HG03103 (cell line): ENCODE results near the gene DMBT1.

Source experiments
- ATAC-seq: cut with Tn5 transposase; IDR thresholded peaks from one replicate; pipeline ENCODE4 v1.9.1; 2021; ENCODE audit warnings: low read depth; ENCODE audit not compliant: unreplicated experiment

Gene DMBT1

DNA sequence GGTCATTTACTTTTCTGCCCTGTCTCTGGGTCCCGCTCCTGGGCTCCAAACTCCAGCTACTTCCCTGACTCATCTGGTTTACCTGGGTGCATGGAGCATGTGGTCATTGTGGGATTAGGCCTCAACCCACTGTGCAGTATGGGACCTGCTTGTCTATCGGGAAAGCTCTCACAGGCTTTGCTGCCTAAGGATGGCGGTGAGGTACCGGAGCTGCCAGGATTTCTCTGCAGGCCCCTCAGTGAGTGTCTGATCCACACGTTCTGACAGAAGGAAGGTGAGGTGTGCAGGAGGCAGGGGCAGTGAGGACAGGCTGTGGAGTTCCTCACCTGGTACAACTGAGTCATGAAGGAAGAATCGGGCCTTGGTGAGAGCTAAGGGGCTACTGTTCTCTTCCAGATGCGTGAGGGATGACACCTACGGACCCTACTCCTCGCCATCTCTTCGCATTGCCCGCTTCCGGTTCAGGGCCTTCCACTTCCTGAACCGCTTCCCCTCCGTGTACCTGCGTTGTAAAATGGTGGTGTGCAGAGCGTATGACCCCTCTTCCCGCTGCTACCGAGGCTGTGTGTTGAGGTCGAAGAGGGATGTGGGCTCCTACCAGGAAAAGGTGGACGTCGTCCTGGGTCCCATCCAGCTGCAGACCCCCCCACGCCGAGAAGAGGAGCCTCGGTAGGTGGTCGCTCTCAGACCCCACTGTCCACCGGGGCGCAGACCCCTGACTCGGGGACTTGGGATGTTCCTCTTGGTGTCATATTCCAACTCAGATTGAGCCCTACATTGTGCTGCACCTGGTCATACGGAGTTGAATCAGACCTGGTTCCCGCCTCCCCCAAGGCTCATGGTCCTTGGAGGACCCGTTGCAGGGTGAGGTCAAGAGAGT lies 82.4 kb downstream of the DMBT1 start:
- ATAC-seq = no peak

DNA sequence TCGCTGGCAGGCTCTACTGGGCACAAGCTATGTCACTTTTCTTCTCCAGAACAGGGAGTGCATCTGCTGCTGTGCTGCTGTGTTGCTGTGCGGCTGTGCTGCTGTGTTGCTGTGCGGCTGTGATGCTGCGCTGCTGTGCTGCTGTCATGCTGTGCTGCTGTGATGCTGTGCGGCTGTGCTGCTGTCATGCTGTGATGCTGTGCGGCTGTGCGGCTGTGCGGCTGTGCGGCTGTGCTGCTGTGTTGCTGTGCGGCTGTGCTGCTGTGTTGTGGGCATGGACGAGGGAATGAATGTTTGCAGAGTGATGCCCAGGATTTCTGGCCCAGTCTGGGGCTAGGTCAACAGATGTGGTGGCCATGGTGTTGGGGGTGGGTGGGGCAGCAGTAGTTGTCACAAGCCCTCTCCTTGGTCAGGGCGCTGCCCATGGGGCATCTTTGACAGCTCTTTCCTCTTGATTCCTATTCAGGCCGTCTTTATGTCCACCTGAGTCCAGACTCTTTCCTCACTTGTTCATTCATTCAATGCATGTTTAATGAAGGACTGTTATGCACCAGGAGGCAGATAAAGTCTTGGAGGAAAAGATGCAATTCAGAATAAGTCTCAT lies 83.5 kb downstream of the DMBT1 start:
- ATAC-seq = no peak

DNA sequence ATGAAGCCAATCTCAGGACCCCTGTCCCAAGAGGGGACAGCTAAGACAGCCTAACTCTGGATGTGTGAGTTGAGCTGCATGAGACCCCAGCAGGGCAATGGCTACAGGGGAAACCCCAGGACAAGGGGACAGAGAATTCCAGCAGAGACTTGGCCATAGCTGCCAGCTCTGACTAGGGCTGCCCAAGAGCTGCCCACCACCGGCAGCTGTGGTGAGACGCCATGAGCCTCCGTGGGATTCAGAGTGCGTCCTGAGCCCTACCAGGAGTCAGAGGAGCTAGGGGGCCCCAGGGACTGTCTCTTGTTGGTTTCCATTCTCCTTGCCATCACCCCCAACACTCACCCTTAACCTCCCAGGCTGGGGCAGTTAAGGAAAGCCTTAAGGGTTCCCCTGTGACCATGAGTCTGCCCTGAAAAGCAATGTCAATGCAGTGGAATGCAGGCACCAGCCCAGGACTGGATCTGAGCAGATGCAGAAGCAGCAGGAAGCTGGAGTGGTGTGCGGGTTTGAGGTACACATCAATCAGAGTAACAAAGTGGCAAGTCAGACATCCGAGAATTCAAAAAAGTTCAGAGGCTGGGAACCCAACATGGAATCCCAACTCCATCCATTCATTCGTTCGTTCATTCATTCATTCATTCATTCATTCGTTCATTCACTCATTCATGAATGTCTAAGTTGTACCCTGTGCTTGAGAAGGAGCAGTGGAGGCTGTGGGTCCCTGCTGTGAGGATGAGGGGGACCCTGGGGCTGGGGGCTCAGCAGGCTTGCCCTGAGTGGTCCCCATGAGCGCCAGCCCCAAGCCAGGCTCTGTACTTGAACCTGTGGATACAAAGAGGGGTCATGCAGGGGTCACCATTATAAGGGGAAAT lies 86.2 kb downstream of the DMBT1 start:
- ATAC-seq = no peak

DNA sequence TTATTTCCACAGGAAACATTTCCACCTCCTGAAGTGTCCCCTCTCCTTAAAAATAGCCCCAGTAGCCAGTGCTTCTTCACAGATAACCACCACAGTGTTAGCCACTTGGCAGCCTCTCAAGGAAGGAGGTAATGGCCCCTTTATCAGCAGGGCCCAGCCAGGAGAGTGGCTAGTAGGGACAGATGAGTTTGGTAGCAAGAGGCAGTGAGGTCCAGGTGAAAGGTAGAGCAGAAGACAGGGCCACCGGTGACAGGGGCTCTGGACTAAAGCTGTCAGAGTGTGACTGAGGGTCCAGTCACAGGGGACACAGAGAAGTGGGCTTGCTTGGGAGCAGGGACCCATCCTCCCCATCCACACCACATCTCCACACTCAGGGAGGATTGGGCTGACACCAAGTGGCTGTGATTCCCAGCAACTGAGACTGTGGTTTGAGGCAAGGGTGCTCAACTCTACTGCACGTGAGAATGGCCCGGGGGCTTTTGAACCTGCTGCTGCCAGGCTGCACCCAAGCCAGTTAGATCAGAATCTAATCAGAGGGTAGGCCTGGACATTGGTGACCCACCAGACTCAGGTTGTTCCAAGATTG lies 86.9 kb downstream of the DMBT1 start:
- no peak for ATAC-seq

DNA sequence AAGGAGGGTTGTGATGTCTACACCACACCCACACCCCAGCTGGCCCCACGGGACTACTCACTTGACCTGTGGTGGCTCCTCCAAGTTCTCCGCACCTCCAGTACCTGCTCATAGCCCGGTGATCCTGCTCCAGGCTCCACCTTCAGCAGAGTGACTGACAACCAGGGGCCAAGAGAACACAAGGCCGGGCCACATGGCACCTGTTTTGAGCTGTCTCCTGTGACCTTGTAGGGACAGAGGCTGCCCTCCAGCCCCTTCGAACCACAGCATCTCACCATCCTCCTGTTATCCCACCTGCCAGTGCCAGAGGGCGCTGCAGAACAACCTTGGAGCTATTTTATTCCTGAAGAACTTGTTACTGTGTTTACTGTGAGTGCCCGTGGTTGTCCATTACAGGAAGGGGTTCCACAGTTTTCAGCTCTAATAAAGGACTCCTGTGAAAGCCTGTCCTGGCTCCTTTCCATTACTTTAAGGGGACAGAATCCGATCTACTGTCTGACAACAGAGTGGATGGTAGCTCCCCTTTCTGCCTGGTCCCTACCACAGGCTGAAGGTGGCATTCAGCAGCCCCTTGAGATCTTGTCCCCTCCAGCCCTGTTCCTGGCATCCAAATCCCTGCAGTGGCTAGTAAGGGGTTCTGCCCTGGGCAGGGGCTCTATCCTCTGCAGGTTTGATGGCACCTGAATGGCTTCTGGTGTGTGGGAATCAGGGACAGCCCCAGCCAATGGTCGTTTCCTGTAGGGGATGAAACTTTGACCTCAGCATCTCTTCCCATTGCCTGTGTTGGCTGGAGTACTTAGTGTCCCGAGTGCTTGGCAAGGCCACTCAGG lies 88.3 kb downstream of the DMBT1 start:
- no peak for ATAC-seq

DNA sequence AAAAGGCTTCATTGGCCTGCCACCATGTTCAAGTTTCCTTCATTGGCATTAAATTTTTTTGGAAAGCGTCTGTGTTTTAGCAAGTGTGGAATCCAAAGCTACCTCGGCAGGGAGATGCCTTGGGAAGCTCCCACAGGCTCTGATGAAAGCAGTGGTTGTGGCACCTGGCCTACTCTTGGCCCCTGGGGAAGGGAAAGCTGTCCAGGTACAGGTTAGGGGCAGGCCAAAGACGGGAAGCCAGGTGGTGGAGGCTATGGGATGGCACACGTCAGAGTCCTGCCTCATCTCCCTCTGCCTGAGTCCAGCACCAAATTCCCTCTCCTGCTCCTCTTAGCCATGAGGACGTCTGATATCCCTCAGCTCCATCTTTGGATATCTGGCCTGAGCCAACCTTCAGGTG lies 89.3 kb downstream of the DMBT1 start:
- no peak for ATAC-seq

DNA sequence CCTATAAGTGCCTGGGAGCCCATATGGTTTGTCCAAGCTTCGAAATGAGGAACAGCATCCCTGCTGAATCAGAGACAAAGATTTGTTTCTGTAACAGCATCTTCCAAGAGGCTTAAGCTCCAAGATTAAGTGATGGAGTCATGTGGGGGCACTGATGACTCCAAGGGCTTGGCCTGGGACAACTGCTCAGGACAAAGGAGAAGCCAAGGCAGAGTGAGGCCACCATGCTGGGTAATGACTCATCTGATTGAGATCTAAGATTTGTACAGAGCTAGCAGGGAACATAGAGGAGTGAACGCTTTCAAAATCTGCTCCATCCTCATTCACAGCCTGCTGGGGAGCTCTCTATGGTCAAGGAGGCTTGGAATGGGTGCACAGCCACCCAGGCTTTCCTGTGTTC lies 89.8 kb downstream of the DMBT1 start:
- no peak for ATAC-seq

DNA sequence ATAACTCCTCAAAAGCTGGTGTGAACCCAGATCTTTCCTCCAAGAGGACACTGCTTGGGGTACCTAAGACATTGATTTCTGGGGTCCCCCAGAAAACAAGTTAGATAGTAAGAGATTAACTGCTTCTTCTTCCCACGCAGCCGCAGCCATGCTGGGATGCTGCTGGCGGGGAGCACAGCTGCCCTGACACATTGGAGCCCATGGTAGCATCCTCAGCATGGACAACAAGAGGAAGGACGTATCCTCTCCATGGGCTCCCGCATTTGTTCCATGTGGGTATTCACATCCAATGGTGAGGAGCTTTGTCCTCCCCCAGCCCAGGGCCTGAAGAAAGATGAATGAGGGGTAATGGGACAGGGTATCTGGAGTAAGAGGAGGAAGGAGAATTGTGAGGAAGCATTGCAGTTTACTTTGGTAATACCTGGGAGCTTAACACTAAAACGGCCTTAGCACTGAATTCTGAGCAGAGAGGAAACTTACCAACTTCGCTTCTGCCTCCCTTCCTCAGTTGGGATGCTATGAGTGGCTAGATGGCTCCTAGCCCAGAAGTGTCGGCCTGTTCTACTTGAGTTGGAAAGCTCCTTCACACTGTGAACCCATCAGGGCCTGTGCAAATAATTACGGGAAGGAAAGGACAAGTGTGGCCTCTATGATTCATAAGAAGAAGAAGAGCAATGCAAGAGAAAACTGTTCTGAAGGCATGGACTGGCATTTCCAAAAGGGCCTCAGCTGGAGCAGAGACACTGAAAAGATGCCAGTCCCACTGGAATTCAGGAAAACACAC lies 95.2 kb downstream of the DMBT1 start:
- ATAC-seq = no peak

DNA sequence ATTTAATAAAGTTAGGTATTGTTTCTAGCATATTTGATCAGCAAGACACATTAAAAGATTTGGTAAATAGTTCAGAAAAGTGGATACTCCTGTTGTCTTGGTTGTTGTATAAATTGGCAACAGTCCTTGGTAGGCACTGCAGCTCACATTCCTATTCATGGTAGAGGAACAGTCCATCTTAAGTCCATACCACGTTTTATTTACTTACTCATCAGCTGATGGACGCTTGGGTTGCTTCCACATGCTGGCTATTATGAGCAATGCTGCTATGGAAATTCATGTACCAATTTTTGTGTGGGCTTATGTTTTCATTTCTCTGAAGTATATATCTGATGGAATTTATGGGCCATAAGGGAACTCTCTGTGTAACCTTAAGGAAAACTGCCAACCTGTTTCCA lies 95.8 kb downstream of the DMBT1 start:
- no peak for ATAC-seq

DNA sequence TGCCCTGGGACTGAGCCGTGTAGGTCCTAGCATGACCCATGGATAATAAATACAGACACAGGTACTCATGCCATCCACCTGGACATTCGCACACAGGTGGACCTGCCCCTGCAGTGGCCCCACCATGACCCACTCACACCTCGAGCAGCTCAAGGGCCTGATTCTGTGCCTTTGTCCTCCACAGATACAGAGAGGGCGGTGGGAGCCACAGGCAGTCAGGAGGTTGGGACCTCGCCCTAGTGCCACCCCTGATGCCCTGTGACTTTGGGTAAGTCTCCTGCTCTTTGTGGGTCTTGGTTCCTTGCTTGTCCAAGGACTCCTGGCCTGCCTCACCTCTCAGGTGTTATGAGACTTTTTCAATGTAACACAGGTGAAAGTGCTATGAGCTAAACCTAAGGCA lies 96.2 kb downstream of the DMBT1 start:
- ATAC-seq = no peak

DNA sequence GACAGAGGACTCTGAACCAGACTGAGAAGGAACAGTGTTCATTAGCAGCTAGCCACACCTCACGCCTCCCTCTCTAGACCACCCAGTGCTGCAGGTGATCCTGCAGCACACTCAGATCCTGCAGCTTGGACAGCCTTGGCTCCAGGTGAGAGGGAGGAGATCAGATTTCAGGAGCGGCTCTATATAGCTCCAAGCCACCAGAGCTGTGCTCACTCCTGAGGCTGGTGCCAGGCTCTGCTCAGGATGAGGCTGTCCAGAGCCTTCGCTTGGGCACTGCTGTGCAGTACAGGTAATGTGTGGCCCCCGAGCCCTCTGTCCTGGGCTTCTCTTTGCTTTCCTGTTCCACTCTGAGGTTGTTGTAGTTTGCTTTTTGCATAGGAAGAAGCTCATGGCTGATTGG lies 96.7 kb downstream of the DMBT1 start:
- no peak for ATAC-seq

DNA sequence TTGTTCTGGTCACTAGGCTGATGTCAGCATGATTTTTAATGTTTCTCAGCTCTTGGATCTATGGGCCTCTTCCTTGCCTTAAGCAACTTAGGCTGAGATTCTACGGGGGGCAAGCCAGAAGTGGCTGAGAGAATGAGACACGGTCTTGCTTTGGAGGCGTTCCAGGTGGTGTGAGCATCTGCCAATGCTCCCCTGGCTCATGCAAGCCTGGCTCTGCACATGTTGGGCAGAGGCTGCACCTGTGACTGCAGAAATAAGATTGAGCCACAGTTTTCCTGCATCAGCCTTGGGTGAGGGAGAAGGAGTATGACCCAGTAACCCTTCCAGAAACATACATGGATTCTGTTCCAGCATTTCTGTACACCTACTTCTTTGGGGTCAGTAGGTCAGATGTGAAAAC lies 97.2 kb downstream of the DMBT1 start:
- no peak for ATAC-seq

DNA sequence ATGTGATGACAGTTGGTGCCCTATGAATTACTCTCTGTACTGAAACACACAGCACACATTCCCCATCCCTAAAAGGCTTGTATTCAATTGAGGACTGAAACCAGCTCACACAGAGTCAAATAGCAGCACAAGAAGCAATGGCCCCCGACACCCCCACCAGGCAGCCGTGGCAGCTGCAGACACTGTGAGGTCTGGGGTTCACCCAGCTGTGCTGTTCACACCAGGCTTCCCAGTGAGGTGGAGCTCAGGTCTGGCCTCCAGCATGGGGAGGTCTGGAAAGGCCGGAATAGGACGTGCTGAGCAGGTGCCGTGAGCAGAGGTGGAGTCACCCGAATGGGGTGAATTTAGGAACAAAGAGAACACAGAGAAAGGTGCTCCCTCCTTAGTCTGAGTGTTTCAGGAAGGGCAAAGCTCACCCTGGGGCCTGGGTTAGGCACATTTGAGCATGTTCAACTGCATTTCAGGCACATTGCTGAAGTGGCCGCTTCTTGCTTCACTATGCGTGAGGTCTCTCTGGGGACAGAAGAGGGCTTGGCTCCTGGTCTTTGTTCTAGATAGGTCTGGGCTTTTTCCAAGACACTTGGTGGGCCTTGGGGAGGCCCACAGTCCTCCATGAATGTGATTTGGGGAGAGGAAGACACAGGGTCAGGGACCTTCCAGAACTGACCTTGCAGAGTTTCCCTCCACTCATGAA lies 97.9 kb downstream of the DMBT1 start:
- no peak for ATAC-seq

DNA sequence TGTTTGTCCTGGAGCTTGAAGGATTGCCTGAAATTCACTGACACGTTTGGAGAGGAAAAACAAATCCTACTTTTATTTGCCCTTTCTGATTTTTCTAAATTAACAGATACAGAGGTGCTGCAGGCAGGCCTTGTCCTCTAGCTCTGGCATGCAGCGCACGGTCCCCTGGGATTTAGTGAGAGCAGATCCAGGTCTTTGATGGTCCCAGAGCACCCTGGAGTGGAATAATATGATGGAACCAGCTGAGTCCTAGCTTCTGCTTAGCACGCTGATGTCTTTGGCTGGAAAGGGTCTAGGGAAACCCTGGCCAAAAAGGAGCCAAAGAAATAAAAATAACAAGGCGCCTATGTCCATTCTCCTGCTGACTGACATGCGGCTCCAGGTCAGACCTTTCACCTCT lies 98.6 kb downstream of the DMBT1 start:
- ATAC-seq = no peak

DNA sequence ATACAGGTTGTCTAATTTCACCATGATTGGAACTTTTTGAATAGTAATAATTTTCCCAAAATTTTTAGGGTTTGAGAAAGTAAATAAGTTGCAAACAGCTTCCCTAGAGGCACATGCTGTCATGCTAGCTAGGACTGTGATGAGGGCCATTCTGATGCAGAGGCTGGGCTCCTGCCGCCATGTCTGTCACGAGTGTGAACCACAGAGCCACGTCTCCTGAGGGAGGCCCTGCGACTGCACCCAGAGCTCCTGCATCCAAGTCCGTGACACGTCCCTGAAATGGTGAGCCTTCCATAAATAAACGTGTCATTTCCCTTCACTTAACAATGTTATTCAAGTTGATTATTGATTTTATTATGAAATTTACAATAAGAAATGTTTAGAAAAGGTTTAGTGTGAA lies 99.1 kb downstream of the DMBT1 start:
- no peak for ATAC-seq

DNA sequence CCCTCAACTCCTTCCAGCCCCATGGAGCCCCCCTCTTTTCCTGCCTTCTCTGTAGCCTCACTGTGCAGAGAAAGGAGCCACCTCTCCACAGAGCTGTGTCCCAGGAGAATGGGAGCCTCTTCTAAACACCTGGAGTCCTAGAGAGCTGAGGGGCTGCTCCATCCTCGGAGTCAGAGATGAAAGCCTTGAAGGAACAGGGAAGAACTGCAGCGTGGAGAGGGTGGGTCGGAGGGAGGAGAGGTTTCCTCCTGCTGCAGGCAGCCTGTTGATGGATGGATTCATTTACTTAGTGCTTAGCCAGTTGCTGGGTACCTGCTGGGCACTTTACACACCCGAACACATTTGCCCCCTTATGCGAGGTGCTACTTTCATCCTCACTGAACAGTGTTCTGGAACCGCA lies 100.1 kb downstream of the DMBT1 start:
- ATAC-seq = no peak

DNA sequence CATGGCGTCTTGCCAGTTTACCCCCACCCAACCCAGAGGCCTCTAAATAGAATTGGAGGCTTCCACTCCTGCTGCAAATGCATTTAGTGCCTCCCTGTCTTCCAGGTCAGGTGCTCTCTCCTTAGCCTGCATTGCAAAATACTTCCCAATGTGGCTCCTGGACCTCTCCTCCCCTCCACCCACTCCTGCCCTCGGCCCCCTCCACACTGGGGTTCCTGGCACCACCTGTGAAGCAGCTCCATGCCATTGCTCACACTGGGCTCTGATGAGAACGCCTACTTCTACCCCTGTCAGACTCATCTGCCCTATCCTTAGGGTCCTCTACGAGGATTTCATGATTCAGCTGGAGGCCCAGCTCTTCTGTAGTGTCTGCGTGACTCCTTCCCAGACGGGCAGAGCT lies 101.7 kb downstream of the DMBT1 start:
- ATAC-seq = no peak

DNA sequence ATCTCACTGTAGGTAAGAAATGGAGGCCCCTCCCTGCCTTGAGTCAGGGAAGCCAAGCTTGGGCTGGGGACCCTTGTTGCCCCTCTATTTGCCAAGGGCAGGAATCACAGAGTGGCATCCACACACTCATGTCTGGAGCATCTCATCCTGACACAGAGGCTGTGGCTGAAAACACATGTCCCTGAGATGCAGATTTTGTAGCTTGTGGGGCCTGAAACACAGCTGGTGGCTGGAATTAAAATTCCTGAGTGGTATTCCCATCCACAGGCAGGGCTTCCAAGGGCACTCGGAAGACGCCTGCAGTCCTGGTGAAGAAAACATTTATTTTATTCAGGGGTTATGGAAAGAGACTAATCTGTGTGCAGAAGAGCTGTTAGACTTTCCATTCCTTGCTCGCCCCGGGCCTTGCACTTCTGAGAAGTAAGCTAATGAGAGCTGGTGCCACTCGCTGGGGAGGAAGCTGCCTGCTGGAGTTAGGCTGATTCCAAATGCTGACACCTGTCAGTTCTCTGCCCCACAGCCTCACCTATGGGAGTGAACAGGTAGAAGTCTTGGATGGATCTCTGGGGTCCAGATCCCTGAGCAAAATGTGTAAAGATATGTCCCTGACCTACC lies 103.1 kb downstream of the DMBT1 start:
- ATAC-seq = no peak
